Skin epidermis (tissue), 12 donors: ENCODE results near the gene KCTD10.

ENCODE experiments used
- H3K27ac ChIP-seq, 21 experiments: fragments of 200-600 bp; sonication (generic) in 11 of 21; one replicate each; pipeline ENCODE4 v1.5.0; 2020; ENCODE audit warnings: mild to moderate bottlenecking in 3 of 21, inconsistent platforms in 2 of 21, moderate library complexity in 2 of 21
- H3K4me3 ChIP-seq, 7 experiments: fragments of 200-600 bp; sonication (generic) in 2 of 7; one replicate each; pipeline ENCODE4 v1.5.0; 2020; ENCODE audit warnings: inconsistent platforms in 2 of 7, mild to moderate bottlenecking in 2 of 7, moderate library complexity in 1 of 7

The KCTD10 gene, protein sequence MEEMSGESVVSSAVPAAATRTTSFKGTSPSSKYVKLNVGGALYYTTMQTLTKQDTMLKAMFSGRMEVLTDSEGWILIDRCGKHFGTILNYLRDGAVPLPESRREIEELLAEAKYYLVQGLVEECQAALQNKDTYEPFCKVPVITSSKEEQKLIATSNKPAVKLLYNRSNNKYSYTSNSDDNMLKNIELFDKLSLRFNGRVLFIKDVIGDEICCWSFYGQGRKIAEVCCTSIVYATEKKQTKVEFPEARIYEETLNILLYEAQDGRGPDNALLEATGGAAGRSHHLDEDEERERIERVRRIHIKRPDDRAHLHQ

DNA sequence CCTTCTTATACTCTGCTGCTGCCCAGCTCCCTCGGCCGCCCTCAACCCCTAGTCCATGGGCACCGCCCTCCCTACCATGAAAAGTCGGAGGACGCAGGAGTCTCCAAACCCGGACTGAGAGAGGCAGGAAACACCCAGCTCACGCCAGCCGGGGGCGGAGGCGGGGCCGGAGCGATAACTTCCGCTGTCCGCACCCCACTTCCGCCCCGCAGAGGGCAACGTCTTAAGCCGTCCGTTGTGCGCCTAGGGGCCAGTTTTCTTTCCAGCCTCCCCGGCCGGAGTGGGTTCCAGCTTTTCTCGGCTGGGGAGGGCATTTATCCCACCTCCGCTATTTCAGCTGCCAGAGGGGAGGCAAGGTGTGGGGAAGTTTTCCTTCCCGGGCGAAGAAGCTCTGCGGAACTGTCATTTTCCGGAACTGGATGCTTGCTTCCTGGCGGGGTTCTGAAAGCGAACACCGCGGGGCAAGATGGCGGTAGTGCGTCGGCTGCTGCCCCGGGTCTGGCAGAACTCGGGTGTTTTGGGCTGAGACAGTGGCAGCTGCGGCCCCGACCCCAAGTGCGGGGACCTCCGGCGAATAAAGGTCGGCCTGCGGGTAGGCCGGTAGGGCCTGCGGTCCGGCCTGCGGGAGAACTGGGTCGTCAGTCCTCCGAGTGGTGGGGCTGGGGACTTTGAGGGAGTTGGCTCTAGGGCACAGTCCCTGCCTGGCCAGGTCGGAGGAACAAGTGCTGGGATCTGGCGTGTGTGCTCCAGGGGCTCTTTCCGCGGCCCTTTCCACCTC, at the start of gene KCTD10, which contains the start of gene UBE3B:
KCTD10 (minus strand) TSS at position 116 of the 778 bp plus-strand sequence; CDS start at position 78, 38 bp downstream.
UBE3B (plus strand) TSS at position 450 of the 778 bp plus-strand sequence. CDS start 5,918 bp downstream, outside the sequence.
- Histone ChIP-seq H3K4me3 (peak within 1 kb of the TSS; percentile 77 to 100 (median 95)), H3K27ac (peak within 1 kb of the TSS; percentile 96 to 100 (median 100))

GRCh38 chr12:109525279-109525585, 48.1 kb upstream of the KCTD10 start:
- Histone ChIP-seq H3K4me3 (no peak overlapping the region), H3K27ac (no peak overlapping the region)

GRCh38 chr12:109524466-109525278, 47.6 kb upstream of the KCTD10 start:
- no peak overlapping the region for H3K27ac ChIP-seq
- no peak overlapping the region for H3K4me3 ChIP-seq

DNA sequence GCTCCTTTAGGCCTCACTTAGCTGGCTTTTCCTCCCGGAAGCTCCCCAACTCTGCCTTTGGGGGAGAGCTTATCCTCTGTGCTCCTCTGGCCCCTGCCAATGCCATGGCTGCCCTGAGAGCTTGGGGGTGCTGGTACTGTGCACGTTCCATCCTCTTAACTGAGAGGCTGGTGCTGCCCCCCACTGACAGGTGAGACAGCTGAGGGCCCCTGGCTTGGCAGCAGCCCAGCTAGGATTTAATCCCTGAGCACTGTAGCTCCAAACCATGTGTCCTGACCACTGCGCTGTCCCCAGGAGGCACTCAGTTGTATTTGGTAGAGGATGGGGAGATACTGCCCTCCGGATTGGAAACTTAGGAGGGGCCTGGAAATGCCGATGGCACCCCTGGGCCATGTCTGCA, 46.4 kb upstream of the KCTD10 start:
- H3K4me3 ChIP-seq, result no peak overlapping the region
- H3K27ac ChIP-seq, result no peak overlapping the region

GRCh38 chr12:109523071-109523470, 46.0 kb upstream of the KCTD10 start:
- Histone ChIP-seq H3K27ac (no peak overlapping the region), H3K4me3 (no peak overlapping the region)

DNA sequence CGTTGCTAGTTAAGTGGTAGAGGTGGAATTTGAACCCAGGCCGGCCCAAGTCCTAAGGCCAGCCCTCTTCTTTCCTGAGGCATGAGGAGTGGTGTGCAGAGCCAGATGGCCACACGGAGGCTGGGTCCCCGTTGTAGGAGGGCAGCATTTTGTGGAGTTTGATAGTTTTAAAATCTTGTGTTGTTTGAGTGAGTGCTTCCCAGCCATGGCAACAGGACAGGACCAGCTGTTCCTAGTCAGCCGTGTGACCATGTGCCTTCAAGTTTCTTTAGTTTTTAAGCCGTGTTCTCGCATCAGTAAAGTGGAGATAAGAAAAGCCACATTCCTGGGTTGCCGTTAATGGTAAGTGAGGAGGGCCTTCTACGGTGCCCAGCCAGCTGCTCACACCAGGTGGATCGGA, 44.7 kb upstream of the KCTD10 start:
- H3K4me3 ChIP-seq, result no peak overlapping the region
- no peak overlapping the region for H3K27ac ChIP-seq

DNA sequence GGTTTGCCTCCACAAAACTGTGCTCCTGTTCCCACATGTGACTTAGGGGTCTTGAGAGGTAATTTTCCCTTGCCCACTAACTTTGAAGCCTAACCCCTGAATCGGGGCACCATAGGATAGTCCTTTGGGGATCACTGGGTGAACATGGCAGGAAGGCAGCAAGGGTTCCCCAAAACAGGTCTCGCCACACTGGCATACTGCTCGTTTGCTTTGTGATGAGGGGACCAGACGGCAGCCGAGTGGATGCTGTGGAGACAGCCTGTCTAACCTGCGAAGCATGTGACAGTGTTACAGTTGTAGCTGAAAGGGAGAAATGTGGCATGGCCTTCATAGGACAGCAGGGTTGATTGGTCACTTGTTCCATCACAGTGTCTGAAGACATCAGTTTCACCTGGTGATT, 42.7 kb upstream of the KCTD10 start:
- Histone ChIP-seq H3K27ac (peak overlapping the region in 12 of 21 experiments; percentile 15 to 82 (median 64)), H3K4me3 (no peak overlapping the region)

- no peak overlapping the region for H3K4me3 ChIP-seq
- peak overlapping the region in 16 of 21 experiments; percentile 14 to 82 (median 53) for H3K27ac ChIP-seq
Measured at GRCh38 chr12:109518820-109519665, 41.9 kb upstream of the KCTD10 start.

GRCh38 chr12:109517619-109518018, 40.5 kb upstream of the KCTD10 start:
- Histone ChIP-seq H3K4me3 (no peak overlapping the region), H3K27ac (peak overlapping the region in 6 of 21 experiments; percentile 4 to 82 (median 70))

DNA sequence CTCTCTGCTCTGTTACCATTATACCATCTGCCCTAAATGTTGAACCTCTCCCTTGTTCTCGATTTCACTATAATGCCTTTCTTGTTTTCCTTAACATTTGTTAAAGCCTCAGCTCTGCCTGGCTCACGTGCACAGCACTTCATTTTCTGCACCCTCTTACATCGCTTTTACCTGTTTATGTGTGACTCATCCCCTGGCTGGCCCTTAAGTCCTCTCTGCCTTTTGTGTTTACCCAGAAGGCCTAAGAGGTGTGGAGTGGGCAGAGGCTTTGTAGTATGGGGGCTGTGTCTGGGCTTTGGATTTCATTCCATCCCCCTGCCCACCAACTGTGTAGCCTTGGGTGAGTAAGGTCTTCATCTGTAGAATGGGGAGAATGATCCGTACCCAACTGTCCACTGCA, 36.9 kb upstream of the KCTD10 start:
- Histone ChIP-seq H3K27ac (no peak overlapping the region), H3K4me3 (no peak overlapping the region)

- Histone ChIP-seq H3K4me3 (no peak overlapping the region), H3K27ac (no peak overlapping the region)
Measured at GRCh38 chr12:109513051-109513450, 36.0 kb upstream of the KCTD10 start.

DNA sequence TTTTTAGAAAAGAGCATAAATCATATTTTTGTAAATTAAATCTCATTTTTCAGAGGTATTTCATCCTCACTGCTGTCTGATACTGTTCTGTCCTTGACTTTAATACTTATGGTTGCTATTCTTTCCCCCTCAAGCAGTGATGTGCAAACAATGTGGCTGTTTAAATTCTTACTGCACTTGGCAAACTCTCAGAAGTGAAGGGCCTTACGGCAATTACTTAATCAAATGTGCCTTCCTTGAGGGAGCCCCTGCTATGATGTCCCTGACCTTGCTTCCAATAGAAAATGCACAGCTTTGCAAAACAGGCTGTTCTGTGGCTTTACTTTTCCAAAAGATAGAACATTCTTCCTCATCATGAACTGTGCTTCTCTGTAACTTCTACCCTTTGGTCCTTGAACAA, 35.5 kb upstream of the KCTD10 start:
- Histone ChIP-seq H3K4me3 (no peak overlapping the region), H3K27ac (no peak overlapping the region)

GRCh38 chr12:109510196-109510595, 33.1 kb upstream of the KCTD10 start:
- Histone ChIP-seq H3K27ac (no peak overlapping the region), H3K4me3 (no peak overlapping the region)

- Histone ChIP-seq H3K27ac (no peak overlapping the region), H3K4me3 (no peak overlapping the region)
Measured at GRCh38 chr12:109504068-109504467, 27.0 kb upstream of the KCTD10 start.

- H3K4me3 ChIP-seq, result no peak overlapping the region
- no peak overlapping the region for H3K27ac ChIP-seq
Measured at GRCh38 chr12:109503611-109504010, 26.5 kb upstream of the KCTD10 start.

DNA sequence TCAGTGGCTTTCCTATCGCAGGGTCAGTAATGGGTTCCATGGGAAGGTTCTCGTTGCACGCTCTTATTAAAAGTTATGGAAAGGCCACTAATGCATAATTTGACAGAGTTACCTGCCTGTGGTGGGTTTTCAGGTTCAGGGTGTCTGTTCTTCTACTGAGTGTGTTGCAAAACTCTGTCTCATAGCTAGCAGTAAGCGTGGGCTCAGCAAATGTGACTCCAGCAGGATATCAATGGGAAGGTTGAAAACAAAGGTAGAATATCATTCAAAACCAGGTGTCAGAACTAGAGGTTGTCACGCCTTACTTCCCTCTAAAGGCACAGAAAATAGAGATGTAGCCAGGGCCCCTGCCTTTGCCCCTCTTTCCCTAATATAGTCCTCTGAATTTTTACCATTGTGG, 25.2 kb upstream of the KCTD10 start:
- Histone ChIP-seq H3K27ac (no peak overlapping the region), H3K4me3 (no peak overlapping the region)

GRCh38 chr12:109501299-109501698, 24.2 kb upstream of the KCTD10 start:
- H3K27ac ChIP-seq, result no peak overlapping the region
- no peak overlapping the region for H3K4me3 ChIP-seq

GRCh38 chr12:109500406-109501185, 23.5 kb upstream of the KCTD10 start:
- no peak overlapping the region for H3K4me3 ChIP-seq
- no peak overlapping the region for H3K27ac ChIP-seq

GRCh38 chr12:109497675-109498074, 20.6 kb upstream of the KCTD10 start:
- no peak overlapping the region for H3K27ac ChIP-seq
- no peak overlapping the region for H3K4me3 ChIP-seq
